ENCODE measurements around the gene AMER1. TPM values are rescaled to one million over a fixed set of nuclear protein-coding genes. Genes with fewer than 3 reads are reported as not detected.

Gene AMER1
- total RNA-seq, 2 experiments from 2014 or later = 7.0 to 7.4 TPM

GRCh38 chrX:64192673-64193072, 12.8 kb downstream of the AMER1 start:
- TF ChIP-seq EZH2phosphoT487 (IDR thresholded peaks at IDR 0.05; ENCODE audit: borderline replicate concordance, low read depth, low read length) = no peak
- TF ChIP-seq CTCF (conservative IDR thresholded peaks at IDR 0.05; ENCODE audit: low read length) = no peak
- Histone ChIP-seq H3K4me3 (ENCODE audit: low read depth, low read length, poor library complexity, severe bottlenecking) (no peak overlapping the region), H3K9me3 (ENCODE audit: low read length) (no peaks in the 10 kb centered on the region), H2AFZ (ENCODE audit: low read length) (no peak overlapping the region), H3K4me1 (ENCODE audit: insufficient read depth, low read length, poor library complexity, severe bottlenecking) (no peaks in the 10 kb centered on the region), H3K9me2 (ENCODE audit: insufficient read depth, low read length) (no peaks in the 10 kb centered on the region), H3K4me2 (ENCODE audit: low read length) (no peak overlapping the region), H3K27ac (ENCODE audit: low read depth, low read length, poor library complexity, severe bottlenecking) (no peak overlapping the region), H3K79me2 (ENCODE audit: insufficient read depth, low read depth, low read length) (no peaks in the 10 kb centered on the region), H3K36me3 (ENCODE audit: insufficient read depth, low read length) (no peaks in the 10 kb centered on the region; the same call in 1 of the 2 replicates), H4K20me1 (ENCODE audit: insufficient read depth, low read length) (no peaks in the 10 kb centered on the region)
- ChIA-PET CTCF (ENCODE audit: unreplicated experiment) (no interaction called here), POLR2A (no interaction called here)
- no peak for DNase-seq (ENCODE audit: low spot score)
- BruUV-seq (replicated peaks) = no TSS peak
- intact Hi-C loops (cut with micrococcal nuclease; ENCODE audit: unreplicated experiment) = no loop called here

- no peaks in the 10 kb centered on the region for H3K79me2 ChIP-seq (ENCODE audit: insufficient read depth, low read depth, low read length)
- TF ChIP-seq CTCF (conservative IDR thresholded peaks at IDR 0.05; ENCODE audit: low read length) (no peak), EZH2phosphoT487 (IDR thresholded peaks at IDR 0.05; ENCODE audit: borderline replicate concordance, low read depth, low read length) (no peak)
- no peak for DNase-seq (ENCODE audit: low spot score)
- CTCF ChIA-PET (ENCODE audit: unreplicated experiment) = no interaction called here
- H4K20me1 ChIP-seq (ENCODE audit: insufficient read depth, low read length) = no peaks in the 10 kb centered on the region
- no TSS peak for BruUV-seq (replicated peaks)
- H3K9me2 ChIP-seq (ENCODE audit: insufficient read depth, low read length) = no peaks in the 10 kb centered on the region
- no peak overlapping the region for H2AFZ ChIP-seq (ENCODE audit: low read length)
- H3K36me3 ChIP-seq (ENCODE audit: insufficient read depth, low read length) = no peaks in the 10 kb centered on the region; the same call in 1 of the 2 replicates
- intact Hi-C loops (cut with micrococcal nuclease; ENCODE audit: unreplicated experiment) = no loop called here
- POLR2A ChIA-PET = no interaction called here
- no peaks in the 10 kb centered on the region for H3K4me1 ChIP-seq (ENCODE audit: insufficient read depth, low read length, poor library complexity, severe bottlenecking)
- H3K27ac ChIP-seq (ENCODE audit: low read depth, low read length, poor library complexity, severe bottlenecking) = no peak overlapping the region
- no peak overlapping the region for H3K4me2 ChIP-seq (ENCODE audit: low read length)
- H3K4me3 ChIP-seq (ENCODE audit: low read depth, low read length, poor library complexity, severe bottlenecking) = no peak overlapping the region
- no peaks in the 10 kb centered on the region for H3K9me3 ChIP-seq (ENCODE audit: low read length)
Observed at GRCh38 chrX:64192040-64192439, 13.5 kb downstream of the AMER1 start.

DNA sequence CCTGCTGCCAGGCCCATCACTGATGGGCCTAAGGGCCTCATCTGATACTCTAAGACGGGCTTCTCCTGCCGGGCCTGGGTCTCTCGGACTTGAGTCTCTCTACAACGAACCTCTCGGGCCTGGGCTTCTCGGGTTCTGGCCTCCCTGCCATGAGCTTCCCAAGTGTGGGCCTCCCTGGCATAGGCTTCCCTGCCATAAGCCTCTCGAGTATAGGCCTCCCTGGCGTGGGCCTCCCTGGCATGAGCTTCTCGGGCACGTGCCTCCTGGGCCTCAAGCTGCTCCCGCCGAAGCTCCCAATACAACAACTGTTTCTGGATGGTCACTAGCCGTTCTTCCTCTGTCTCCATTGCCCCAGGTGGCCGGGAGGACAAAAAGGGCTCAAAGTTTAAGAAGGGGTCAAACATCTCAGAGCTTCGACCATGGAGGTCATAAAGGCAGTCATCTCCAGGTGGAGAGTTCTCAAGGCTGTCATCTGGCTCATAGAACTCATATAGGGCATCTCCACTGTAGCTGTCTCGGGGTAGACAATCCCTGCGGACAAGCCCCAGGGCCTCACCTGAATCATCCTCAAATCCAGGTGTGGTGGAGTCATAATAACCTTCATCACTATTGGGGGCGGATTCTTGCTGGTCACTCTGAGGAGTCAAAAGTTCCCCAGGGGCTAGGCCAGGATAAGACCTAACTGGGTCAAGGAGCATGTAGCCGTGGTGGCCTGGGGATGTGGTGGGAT, 14.1 kb downstream of the AMER1 start:
- Histone ChIP-seq H3K4me3 (ENCODE audit: low read depth, low read length, poor library complexity, severe bottlenecking) (no peak overlapping the region), H3K4me2 (ENCODE audit: low read length) (no peak overlapping the region), H3K79me2 (ENCODE audit: insufficient read depth, low read depth, low read length) (no peaks in the 10 kb centered on the region), H3K27ac (ENCODE audit: low read depth, low read length, poor library complexity, severe bottlenecking) (no peak overlapping the region), H2AFZ (ENCODE audit: low read length) (no peak overlapping the region), H3K9me3 (ENCODE audit: low read length) (no peaks in the 10 kb centered on the region), H3K36me3 (ENCODE audit: insufficient read depth, low read length) (no peaks in the 10 kb centered on the region; the same call in 1 of the 2 replicates), H3K9me2 (ENCODE audit: insufficient read depth, low read length) (no peaks in the 10 kb centered on the region), H4K20me1 (ENCODE audit: insufficient read depth, low read length) (no peaks in the 10 kb centered on the region), H3K4me1 (ENCODE audit: insufficient read depth, low read length, poor library complexity, severe bottlenecking) (no peaks in the 10 kb centered on the region)
- no TSS peak for BruUV-seq (replicated peaks)
- intact Hi-C loops (cut with micrococcal nuclease; ENCODE audit: unreplicated experiment) = no loop called here
- CTCF ChIA-PET (ENCODE audit: unreplicated experiment) = no interaction called here
- POLR2A ChIA-PET = no interaction called here
- DNase-seq (ENCODE audit: low spot score) = no peak
- TF ChIP-seq CTCF (conservative IDR thresholded peaks at IDR 0.05; ENCODE audit: low read length) (no peak), EZH2phosphoT487 (IDR thresholded peaks at IDR 0.05; ENCODE audit: borderline replicate concordance, low read depth, low read length) (no peak)
